OCI-LY7 (cell line): ENCODE measurements around the gene CD86. TPM values are rescaled to one million over a fixed set of nuclear protein-coding genes. Genes with fewer than 3 reads are reported as not detected.

Experiments
- BruUV-seq: library from RNA; stranded (reverse); fragments of 400-500 nt; replicated peaks from 2 replicates; lab custom pipeline; 2021; lab: Mats Ljungman, UMichigan
- CTCF ChIA-PET: fragments of 300-600 bp; sonication (Branson Sonifier 250); formaldehyde crosslinking; loops from one replicate; lab custom pipeline; 2022; ENCODE audit warnings: antibody characterized with exemption; ENCODE audit not compliant: unreplicated experiment; lab: Charles Lee
- POLR2A ChIA-PET: fragments of 300-600 bp; sonication (Branson Sonifier 250); formaldehyde crosslinking; loops from one replicate; lab custom pipeline; 2022; ENCODE audit warnings: antibody characterized with exemption; lab: Charles Lee
- DNase-seq: peaks from one replicate; pipeline ENCODE4 v3.0.0-alpha.2; 2015; ENCODE audit warnings: low spot score
- H2AFZ ChIP-seq: fragments of 200-600 bp; sonication (generic), shearing (Covaris generic); 2 replicates; pipeline ENCODE4 v1.6.1; 2014; ENCODE audit warnings: mild to moderate bottlenecking, antibody characterized with exemption, low read length, moderate library complexity
- H3K27ac ChIP-seq: fragments of 200-600 bp; sonication (generic); 2 replicates; pipeline ENCODE4 v1.5.1; 2014; ENCODE audit warnings: mixed run types, low read depth, mild to moderate bottlenecking, moderate library complexity, low read length, inconsistent platforms; ENCODE audit not compliant: poor library complexity, severe bottlenecking
- H3K36me3 ChIP-seq: fragments of 200-600 bp; sonication (generic); 2 replicates; pipeline ENCODE4 v1.6.1; 2014; ENCODE audit warnings: mild to moderate bottlenecking, antibody characterized with exemption, low read length, moderate library complexity, mixed read lengths; ENCODE audit not compliant: insufficient read depth
- H3K4me1 ChIP-seq: fragments of 200-600 bp; sonication (generic); 2 replicates; pipeline ENCODE4 v1.5.1; 2014; ENCODE audit warnings: mild to moderate bottlenecking, low read length; ENCODE audit not compliant: insufficient read depth, poor library complexity, severe bottlenecking
- H3K4me2 ChIP-seq: fragments of 200-600 bp; sonication (generic); 2 replicates; pipeline ENCODE4 v1.6.1; 2014; ENCODE audit warnings: mild to moderate bottlenecking, low read length
- H3K4me3 ChIP-seq: fragments of 200-600 bp; sonication (generic); 2 replicates; pipeline ENCODE4 v1.5.1; 2014; ENCODE audit warnings: mild to moderate bottlenecking, low read depth, low read length; ENCODE audit not compliant: poor library complexity, severe bottlenecking
- H3K79me2 ChIP-seq: fragments of 200-600 bp; sonication (generic); 2 replicates; pipeline ENCODE4 v1.6.1; 2016; ENCODE audit warnings: low read depth, mild to moderate bottlenecking, low read length, moderate library complexity, mixed read lengths; ENCODE audit not compliant: insufficient read depth
- H3K9me2 ChIP-seq: fragments of 200-600 bp; sonication (generic); 2 replicates; pipeline ENCODE4 v1.6.1; 2016; ENCODE audit warnings: mild to moderate bottlenecking, low read length, mixed read lengths; ENCODE audit not compliant: insufficient read depth
- H3K9me3 ChIP-seq: fragments of 200-600 bp; sonication (generic); 2 replicates; pipeline ENCODE4 v1.6.1; 2014; ENCODE audit warnings: mild to moderate bottlenecking, mixed run types, low read length, mixed read lengths
- H4K20me1 ChIP-seq: fragments of 200-600 bp; sonication (generic); 2 replicates; pipeline ENCODE4 v1.6.1; 2014; ENCODE audit warnings: mild to moderate bottlenecking, antibody characterized with exemption, low read length, moderate library complexity, mixed read lengths; ENCODE audit not compliant: insufficient read depth
- CTCF ChIP-seq: fragments of 200-600 bp; sonication (generic); conservative IDR thresholded peaks from 2 replicates; pipeline ENCODE4 v1.5.1; 2014; ENCODE audit warnings: mild to moderate bottlenecking, antibody characterized with exemption, low read length, moderate library complexity, mixed read lengths
- EZH2phosphoT487 ChIP-seq: fragments of 200-600 bp; sonication (generic); IDR thresholded peaks from 2 replicates; pipeline ENCODE4 v1.6.1; 2018; ENCODE audit warnings: low read depth, borderline replicate concordance, mild to moderate bottlenecking, mixed run types, antibody characterized with exemption, low read length, moderate library complexity, mixed read lengths
- intact Hi-C: fragments of 100-400 bp; cut with micrococcal nuclease; formaldehyde crosslinking; loops from one replicate; pipeline ENCODE4 v1.10.0; 2022; ENCODE audit not compliant: unreplicated experiment
- small RNA-seq: library from RNA; depleted of rRNA; stranded (forward); fragments of <200 nt; gene quantifications from one replicate; pipeline ENCODE3, GENCODE V24; 2014
- total RNA-seq, 2 experiments: library from RNA; depleted of rRNA in 1 of 2; stranded (reverse); fragments of >200 nt in 1 of 2; shearing (Covaris generic) in 1 of 2; gene quantifications; 2 replicates each; pipeline ENCODE4 v1.2.3, GENCODE V29; 2014 to 2022

CD86 gene
- total RNA-seq, 2 experiments from 2014 or later = 13.5 to 18.9 TPM

GRCh38 chr3:122168044-122168443 is 112.9 kb downstream of the CD86 start:
- intact Hi-C loops = no loop called here
- ChIA-PET POLR2A (no interaction called here), CTCF (no interaction called here)
- no peaks in the 10 kb centered on the region for H3K36me3 ChIP-seq
- no peak for DNase-seq
- H3K4me2 ChIP-seq = no peak overlapping the region
- H2AFZ ChIP-seq = no peak overlapping the region
- H3K9me2 ChIP-seq = no peaks in the 10 kb centered on the region
- TF ChIP-seq CTCF = no peak
- no peak for TF ChIP-seq EZH2phosphoT487
- no peaks in the 10 kb centered on the region for H3K9me3 ChIP-seq
- no TSS peak for BruUV-seq
- H3K27ac ChIP-seq = no peak overlapping the region
- H3K4me1 ChIP-seq = no peaks in the 10 kb centered on the region
- no peaks in the 10 kb centered on the region for H4K20me1 ChIP-seq
- H3K79me2 ChIP-seq = no peaks in the 10 kb centered on the region
- H3K4me3 ChIP-seq = no peak overlapping the region

GRCh38 chr3:122169911-122170310 is 114.7 kb downstream of the CD86 start:
- Histone ChIP-seq H3K4me1 (no peaks in the 10 kb centered on the region), H3K4me2 (no peak overlapping the region), H3K27ac (no peak overlapping the region), H3K9me2 (no peaks in the 10 kb centered on the region), H3K36me3 (no peaks in the 10 kb centered on the region), H4K20me1 (no peaks in the 10 kb centered on the region), H2AFZ (no peak overlapping the region), H3K4me3 (no peak overlapping the region), H3K9me3 (no peaks in the 10 kb centered on the region), H3K79me2 (no peaks in the 10 kb centered on the region)
- no peak for TF ChIP-seq EZH2phosphoT487
- no peak for TF ChIP-seq CTCF
- intact Hi-C loops = no loop called here
- DNase-seq = no peak
- POLR2A ChIA-PET = no interaction called here
- CTCF ChIA-PET = no interaction called here
- no TSS peak for BruUV-seq

Small RNA genes lying within 50 kb of the gene (small RNA-seq; reads per million reads assigned to genes)
- not detected for gene RF00019

Other genes with a start within 250 kb of the CD86 start
- 77.5 and 108 TPM in 2 replicates for gene IQCB1, start 220.3 kb upstream of the CD86 start, total RNA-seq (2014; rRNA removed; shearing (Covaris generic))
- gene IQCB1, start 220.3 kb upstream of the CD86 start, total RNA-seq (2022) = 94.3 and 100 TPM in 2 replicates
- gene EAF2, start 220.2 kb upstream of the CD86 start, total RNA-seq (2014; rRNA removed; shearing (Covaris generic)) = 66.3 and 78.1 TPM in 2 replicates
- 131 and 132 TPM in 2 replicates for gene EAF2, start 220.2 kb upstream of the CD86 start, total RNA-seq (2022)
- gene SLC15A2, start 161.0 kb upstream of the CD86 start, total RNA-seq (2014; rRNA removed; shearing (Covaris generic)) = 14.0 and 15.1 TPM in 2 replicates
- gene SLC15A2, start 161.0 kb upstream of the CD86 start, total RNA-seq (2022) = 15.2 and 25.3 TPM in 2 replicates
- 1.1 and 2.4 TPM in 2 replicates for gene ILDR1, start 33.1 kb upstream of the CD86 start, total RNA-seq (2014; rRNA removed; shearing (Covaris generic))
- gene ILDR1, start 33.1 kb upstream of the CD86 start, total RNA-seq (2022) = 2.5 and 2.6 TPM in 2 replicates
- gene CASR, start 128.3 kb downstream of the CD86 start, total RNA-seq (2014; rRNA removed; shearing (Covaris generic)) = not detected in 2 replicates
- 0.04 TPM in 1 of 2 replicates, not detected in the other for gene CASR, start 128.3 kb downstream of the CD86 start, total RNA-seq (2022)